Thyroid gland (tissue), 4 donors: ENCODE data around the gene NOP53.

Source experiments
- CTCF ChIP-seq, 6 experiments: fragments of 200-600 bp in 3 of 6; fragments of 450-650 bp in 3 of 6; sonication (generic) in 3 of 6; IDR thresholded peaks; one replicate each; pipeline ENCODE4 v1.5.1; 2016 to 2019; ENCODE audit warnings: antibody characterized with exemption in 6 of 6, mild to moderate bottlenecking in 2 of 6, inconsistent platforms in 1 of 6, moderate library complexity in 1 of 6
- POLR2A ChIP-seq, 2 donors: fragments of 450-650 bp; IDR thresholded peaks; one replicate each; pipeline ENCODE4 v1.6.1; 2017; ENCODE audit warnings: antibody characterized with exemption in 2 of 2, mild to moderate bottlenecking in 2 of 2, moderate library complexity in 1 of 2

- TF ChIP-seq CTCF (IDR thresholded peaks at IDR 0.05) (no peak), POLR2A (IDR thresholded peaks at IDR 0.05) (no peak)
These were observed 4.0 kb downstream of the NOP53 start for GRCh38 chr19:47749326-47749725.
